Measurements from ENCODE around the gene TPBG. TPM values are rescaled to one million over a fixed set of nuclear protein-coding genes. Genes with fewer than 3 reads are reported as not detected.

Gene TPBG
- total RNA-seq, 1 experiment from 2014 or later, result 42.5 TPM

GRCh38 chr6:82371799-82372546 is 8.4 kb downstream of the TPBG start:
- peaks cover 8% of the 10 kb centered on the region for H3K36me3 ChIP-seq (ENCODE audit: low read depth)
- H3K27ac ChIP-seq, result no peak overlapping the region
- no peaks in the 10 kb centered on the region for H3K9me3 ChIP-seq (ENCODE audit: insufficient read depth, low read depth)
- H4K20me1 ChIP-seq (ENCODE audit: insufficient read depth), result no peaks in the 10 kb centered on the region
- H3K27me3 ChIP-seq (ENCODE audit: insufficient read depth, low read depth), result no peaks in the 10 kb centered on the region
- H2AFZ ChIP-seq, result no peak overlapping the region
- H3K79me2 ChIP-seq (ENCODE audit: low read depth), result peaks cover 21% of the 10 kb centered on the region
- no TSS peak for BruUV-seq (replicated peaks)
- TF ChIP-seq CTCF (conservative IDR thresholded peaks at IDR 0.05) (no peak), EZH2 (IDR thresholded peaks at IDR 0.05; ENCODE audit: low read depth) (no peak)
- ChIA-PET CTCF (interaction anchor here (0.6 to 0.7 kb wide), 2 partner anchors 41 to 99 kb away, joined by 3 read pairs; no protein-coding TSS in a partner anchor), POLR2A (ENCODE audit: unreplicated experiment) (interaction anchor here (0.6 kb wide), 1 partner anchor 13 kb away, joined by 3 read pairs; no protein-coding TSS in a partner anchor)
- H3K4me1 ChIP-seq (replicated peaks; ENCODE audit: insufficient read depth), result peaks cover 16% of the 10 kb centered on the region
- intact Hi-C loops (cut with micrococcal nuclease; ENCODE audit: unreplicated experiment), result no loop called here
- no peak for DNase-seq
- no peak overlapping the region for H3K4me2 ChIP-seq
- no peaks in the 10 kb centered on the region; the same call in 1 of the 2 replicates for H3K9me2 ChIP-seq (ENCODE audit: insufficient read depth)
- H3K4me3 ChIP-seq, result no peak overlapping the region
- no peaks in the 10 kb centered on the region for H3F3A ChIP-seq (ENCODE audit: insufficient read depth, low read depth)

GRCh38 chr6:82372656-82373055 is 9.0 kb downstream of the TPBG start:
- CTCF ChIA-PET, result interaction anchor here (0.6 to 0.7 kb wide), 2 partner anchors 40 to 100 kb away, joined by 3 read pairs; no protein-coding TSS in a partner anchor
- Histone ChIP-seq H3K4me3 (no peak overlapping the region), H3K79me2 (ENCODE audit: low read depth) (peaks cover 16% of the 10 kb centered on the region), H2AFZ (no peak overlapping the region), H3K27ac (no peak overlapping the region), H3K4me2 (no peak overlapping the region), H3K4me1 (replicated peaks; ENCODE audit: insufficient read depth) (peaks cover 11% of the 10 kb centered on the region), H4K20me1 (ENCODE audit: insufficient read depth) (no peaks in the 10 kb centered on the region), H3F3A (ENCODE audit: insufficient read depth, low read depth) (no peaks in the 10 kb centered on the region), H3K9me2 (ENCODE audit: insufficient read depth) (no peaks in the 10 kb centered on the region; the same call in 1 of the 2 replicates), H3K36me3 (ENCODE audit: low read depth) (peaks cover 7% of the 10 kb centered on the region), H3K27me3 (ENCODE audit: insufficient read depth, low read depth) (no peaks in the 10 kb centered on the region), H3K9me3 (ENCODE audit: insufficient read depth, low read depth) (no peaks in the 10 kb centered on the region)
- no TSS peak for BruUV-seq (replicated peaks)
- intact Hi-C loops (cut with micrococcal nuclease; ENCODE audit: unreplicated experiment), result no loop called here
- DNase-seq, result no peak
- POLR2A ChIA-PET (ENCODE audit: unreplicated experiment), result no interaction called here
- no peak for TF ChIP-seq EZH2 (IDR thresholded peaks at IDR 0.05; ENCODE audit: low read depth)
- TF ChIP-seq CTCF (conservative IDR thresholded peaks at IDR 0.05), result no peak

GRCh38 chr6:82374516-82374915 is 10.9 kb downstream of the TPBG start:
- CTCF ChIA-PET, result no interaction called here

More at GRCh38 chr6:82374516-82374915, 10.9 kb downstream of the TPBG start:
- Histone ChIP-seq H3F3A (ENCODE audit: insufficient read depth, low read depth) (no peaks in the 10 kb centered on the region), H3K4me2 (no peak overlapping the region), H3K27me3 (ENCODE audit: insufficient read depth, low read depth) (no peaks in the 10 kb centered on the region), H3K4me1 (replicated peaks; ENCODE audit: insufficient read depth) (no peaks in the 10 kb centered on the region), H2AFZ (no peak overlapping the region), H3K4me3 (no peak overlapping the region), H3K9me2 (ENCODE audit: insufficient read depth) (no peaks in the 10 kb centered on the region), H3K79me2 (ENCODE audit: low read depth) (no peaks in the 10 kb centered on the region), H3K27ac (no peak overlapping the region), H4K20me1 (ENCODE audit: insufficient read depth) (no peaks in the 10 kb centered on the region), H3K9me3 (ENCODE audit: insufficient read depth, low read depth) (no peaks in the 10 kb centered on the region), H3K36me3 (ENCODE audit: low read depth) (peaks cover 4% of the 10 kb centered on the region; the same call in 1 of the 2 replicates)
- no peak for DNase-seq
- no TSS peak for BruUV-seq (replicated peaks)
- intact Hi-C loops (cut with micrococcal nuclease; ENCODE audit: unreplicated experiment), result no loop called here
- no peak for TF ChIP-seq EZH2 (IDR thresholded peaks at IDR 0.05; ENCODE audit: low read depth)
- POLR2A ChIA-PET (ENCODE audit: unreplicated experiment), result no interaction called here

Measured in PC-9 (cell line).